HG03045 (cell line): Measurements from ENCODE around the gene CASK.
"Not testable (repeated sequence)": the region's sequence is repeated elsewhere in the genome, so short reads cannot be mapped to it uniquely, and the experiment has no call there.

Source experiments
- ATAC-seq: cut with Tn5 transposase; IDR thresholded peaks from one replicate; pipeline ENCODE4 v1.9.1; 2021; ENCODE audit warnings: mild to moderate bottlenecking, moderate library complexity; ENCODE audit not compliant: unreplicated experiment

The CASK gene

GRCh38 chrX:41655101-41655500 is 268.3 kb downstream of the CASK start:
- ATAC-seq: no peak

DNA sequence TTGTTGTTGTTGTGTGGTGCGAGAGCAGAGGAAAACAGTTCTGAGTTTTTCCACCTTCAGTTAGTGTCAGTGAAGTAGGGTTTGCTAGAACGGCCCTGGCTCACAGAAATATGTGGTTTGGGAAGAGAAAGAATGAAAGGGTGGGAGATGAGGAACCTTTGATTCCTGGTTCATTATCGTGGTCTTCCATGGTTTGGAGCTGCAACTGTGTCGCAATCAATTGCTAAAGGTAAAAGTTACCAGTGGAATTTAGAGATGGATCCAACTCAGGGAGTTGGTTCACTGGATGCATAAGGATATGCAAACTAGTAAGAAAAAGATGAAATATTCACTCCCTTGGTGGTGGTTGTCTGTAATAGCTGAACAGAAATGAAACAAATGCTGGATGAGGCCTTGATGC is 270.2 kb downstream of the CASK start:
- no peak for ATAC-seq

DNA sequence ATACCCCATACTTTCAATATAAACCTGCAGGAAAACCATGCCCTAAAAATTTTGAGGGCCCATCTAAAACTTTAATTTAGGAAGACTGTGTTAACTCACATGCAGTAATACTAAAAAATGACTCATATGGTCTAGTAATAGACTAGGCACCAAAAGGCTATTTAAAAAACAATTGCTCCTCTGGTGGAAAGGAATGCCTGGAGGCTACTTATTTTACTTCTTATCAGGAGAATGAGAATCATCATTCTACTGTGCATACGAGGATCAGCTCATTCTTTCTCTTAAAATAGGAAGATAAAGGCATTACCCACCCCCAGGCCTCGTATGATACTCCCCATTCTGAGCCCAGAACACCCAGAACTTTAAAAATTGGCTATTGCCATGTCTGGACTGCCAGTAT is 277.2 kb downstream of the CASK start:
- ATAC-seq: not testable (repeated sequence)

DNA sequence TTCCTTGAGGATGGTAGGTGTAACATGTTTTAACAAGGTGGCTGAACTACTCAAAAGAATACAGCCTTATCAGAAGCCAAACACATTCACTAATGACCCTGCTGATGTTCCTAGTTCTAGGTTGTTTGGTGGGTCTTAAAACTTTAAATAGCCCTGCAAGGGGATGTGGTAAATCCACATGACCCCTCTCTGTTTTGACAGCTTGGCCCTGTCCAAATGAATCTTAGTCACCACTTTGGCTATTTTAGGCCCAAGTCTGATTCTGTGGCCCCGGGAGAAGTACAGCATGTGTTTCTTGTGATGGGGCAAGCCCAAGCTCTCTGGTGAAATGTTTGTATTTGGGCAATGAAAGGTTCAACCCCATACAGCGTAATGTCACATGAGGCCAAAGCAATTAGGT is 289.1 kb downstream of the CASK start:
- ATAC-seq: no peak

DNA sequence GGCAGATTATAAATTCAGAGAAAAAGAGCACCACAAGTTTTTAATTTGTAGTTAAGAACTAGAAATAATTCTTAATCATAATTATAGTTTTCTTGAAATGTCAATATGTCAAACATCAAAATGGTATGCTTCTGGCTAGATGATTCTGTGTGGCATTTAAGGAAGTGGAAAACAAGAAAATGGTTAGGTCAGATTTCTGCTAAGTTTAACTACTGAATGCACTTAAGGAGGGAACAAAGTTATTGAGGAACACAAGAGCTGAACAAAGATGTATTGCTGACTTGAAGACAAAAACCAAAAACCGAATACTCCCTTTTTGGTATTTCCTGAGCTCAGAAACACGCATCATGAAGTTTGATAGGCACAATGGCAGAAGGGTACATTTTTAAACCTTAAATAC is 293.3 kb downstream of the CASK start:
- no peak for ATAC-seq

DNA sequence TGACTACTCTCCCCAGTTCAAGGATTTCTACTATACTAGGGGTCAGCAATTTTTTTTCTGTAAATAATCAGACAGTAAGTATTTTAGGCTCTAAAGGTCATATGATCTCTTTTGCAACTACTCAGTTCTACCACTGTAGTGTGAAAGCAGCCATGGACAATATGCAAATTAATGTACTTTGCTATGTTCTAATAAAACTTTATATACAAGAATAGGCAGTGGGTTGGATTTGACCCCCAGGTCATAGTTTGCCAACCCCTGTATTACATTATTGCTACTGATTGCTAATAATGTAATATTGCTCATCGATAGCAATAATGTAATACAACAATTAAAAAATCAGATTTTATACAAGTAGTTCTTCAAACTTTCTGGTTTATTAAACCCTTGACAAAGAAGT is 293.8 kb downstream of the CASK start:
- no peak for ATAC-seq

GRCh38 chrX:41621222-41621723 is 302.1 kb downstream of the CASK start:
- no peak for ATAC-seq

- ATAC-seq: no peak
These were observed 304.1 kb downstream of the CASK start for GRCh38 chrX:41619221-41619620.

DNA sequence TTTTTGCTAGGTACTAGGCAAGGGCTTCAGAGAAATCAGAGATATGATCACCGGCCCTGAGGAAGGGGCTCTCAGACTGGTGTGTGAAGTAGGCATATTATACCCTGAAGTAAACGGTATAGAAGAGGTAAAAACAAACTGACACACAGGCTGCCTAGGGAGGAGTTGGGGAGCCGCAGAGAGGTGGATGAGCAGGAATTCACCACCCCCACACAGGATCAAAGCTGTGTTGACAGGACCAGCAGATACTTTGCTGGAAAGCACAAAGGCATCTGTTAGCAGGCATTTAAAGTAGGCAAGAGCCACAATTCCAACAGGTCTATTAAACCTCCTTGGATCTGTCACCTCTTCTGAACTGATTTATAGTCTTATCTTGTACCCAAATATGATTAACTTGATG is 306.4 kb downstream of the CASK start:
- ATAC-seq: no peak

DNA sequence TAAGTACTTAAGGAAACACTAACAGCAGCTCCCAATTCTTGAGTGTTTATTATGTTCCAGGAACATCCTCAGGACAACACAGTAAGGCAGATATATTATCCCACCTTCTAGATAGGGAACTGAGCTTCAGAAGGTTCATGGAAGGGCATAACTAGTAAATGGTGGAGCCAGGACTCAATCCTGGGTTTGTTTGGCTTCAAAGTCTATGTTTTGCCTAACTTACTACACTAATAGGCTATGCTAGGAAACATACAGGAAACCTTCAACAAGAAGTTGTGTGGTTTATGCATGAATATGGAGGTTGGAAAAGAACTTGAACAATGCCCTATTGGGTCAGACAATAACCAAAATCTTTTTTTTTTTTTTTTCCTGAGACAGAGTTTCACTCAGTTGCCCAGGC is 307.1 kb downstream of the CASK start:
- ATAC-seq: no peak

- ATAC-seq: no peak
These were observed 315.1 kb downstream of the CASK start for GRCh38 chrX:41608244-41608643.

DNA sequence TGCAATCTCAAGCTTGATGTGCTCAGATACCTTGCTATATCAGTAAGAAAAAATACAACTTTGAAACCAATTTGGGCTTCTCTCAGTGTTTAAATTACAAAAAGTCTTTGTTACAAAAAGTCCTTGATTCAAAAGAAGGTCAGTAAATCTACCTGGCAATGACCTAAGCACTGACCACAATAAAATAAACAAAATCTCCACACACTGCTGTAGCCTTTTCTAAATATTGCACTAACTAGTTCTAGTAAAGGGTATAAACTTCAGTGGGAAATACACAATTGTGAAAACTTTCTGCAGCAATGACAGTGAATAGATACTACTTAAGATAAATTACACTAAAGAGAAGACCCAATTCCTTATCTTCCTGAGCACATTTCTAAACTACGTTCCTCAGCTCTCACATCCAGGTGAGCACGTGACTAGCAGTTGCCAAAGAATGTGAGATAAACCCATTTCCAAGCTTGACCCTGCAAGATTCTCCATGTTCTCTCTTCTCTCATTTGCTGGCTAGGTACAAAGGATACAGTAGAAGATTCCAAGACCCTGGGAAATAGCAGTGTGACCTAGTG is 316.0 kb downstream of the CASK start:
- ATAC-seq: no peak

GRCh38 chrX:41606057-41606456 is 317.3 kb downstream of the CASK start:
- not testable (repeated sequence) for ATAC-seq

DNA sequence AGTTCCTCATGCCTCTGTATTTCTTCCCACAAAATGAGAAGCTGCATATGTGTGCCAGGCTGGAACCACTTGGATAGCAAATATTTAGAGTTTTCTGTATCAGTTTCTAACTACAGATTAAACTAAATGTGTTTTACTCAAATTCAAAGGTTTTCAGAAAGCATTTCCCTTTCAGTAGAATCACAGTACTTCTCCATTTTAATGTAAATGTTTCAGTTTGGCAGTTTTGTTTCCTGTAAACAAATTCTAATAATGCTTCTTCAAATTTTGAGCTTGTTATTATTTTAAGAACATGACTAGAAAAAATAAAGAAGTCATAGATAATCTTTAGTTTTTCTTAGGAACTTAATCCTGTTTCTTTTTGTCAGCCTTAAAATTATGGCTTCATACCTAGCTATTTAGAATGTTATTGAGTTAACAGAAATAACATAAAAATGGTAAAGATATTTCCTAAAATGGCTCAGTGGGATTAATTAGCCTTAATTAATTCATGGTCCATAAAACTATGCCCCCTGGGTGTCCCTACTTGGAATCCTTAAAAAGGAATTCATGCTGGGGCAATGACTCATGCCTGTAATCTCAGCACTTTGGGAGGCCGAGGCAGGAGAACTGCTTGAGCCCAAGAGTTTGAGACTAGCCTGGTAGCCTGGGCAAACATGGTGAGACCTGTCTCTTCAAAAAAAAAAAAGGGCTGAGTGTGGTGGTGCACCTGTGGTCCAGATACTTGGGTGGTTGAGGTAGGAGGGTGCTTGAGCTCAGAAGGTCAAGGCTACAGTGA is 318.4 kb downstream of the CASK start:
- ATAC-seq: no peak

DNA sequence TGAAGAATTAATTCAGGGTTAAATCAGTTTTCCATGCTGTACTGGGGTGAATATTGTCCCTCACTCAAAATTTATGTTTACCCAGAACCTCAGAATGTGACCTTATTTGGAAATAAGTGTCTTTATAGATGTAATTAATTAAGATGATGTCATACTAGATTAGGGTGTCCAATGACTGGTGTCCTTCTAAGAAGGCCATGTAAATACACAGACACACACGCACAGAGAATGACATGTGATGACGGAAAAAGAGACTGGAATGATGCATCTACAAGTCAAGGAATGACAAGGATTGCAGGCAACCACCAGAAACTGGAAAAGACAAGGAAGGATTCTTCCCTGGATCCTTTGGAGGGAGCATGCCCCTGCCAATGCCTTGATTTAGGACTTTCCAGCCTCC is 319.2 kb downstream of the CASK start:
- ATAC-seq: no peak

DNA sequence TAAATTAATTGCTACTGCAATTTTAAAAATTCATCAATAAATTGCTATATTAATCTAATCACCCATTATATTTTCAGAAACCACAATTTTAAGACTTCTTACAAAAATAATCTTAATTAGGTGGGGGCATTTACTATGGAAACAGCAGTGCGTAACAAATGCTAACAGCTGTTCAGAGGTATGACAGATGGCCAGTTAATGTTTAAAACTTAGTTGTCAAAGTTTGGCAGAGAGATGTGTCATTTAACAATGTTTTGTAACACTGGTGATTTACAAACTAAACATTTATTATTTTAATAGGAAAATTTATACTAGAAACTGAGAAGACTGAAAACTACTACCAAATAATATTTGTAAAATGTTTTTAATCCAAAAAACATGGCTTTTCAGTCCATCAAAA is 319.8 kb downstream of the CASK start:
- ATAC-seq: no peak

DNA sequence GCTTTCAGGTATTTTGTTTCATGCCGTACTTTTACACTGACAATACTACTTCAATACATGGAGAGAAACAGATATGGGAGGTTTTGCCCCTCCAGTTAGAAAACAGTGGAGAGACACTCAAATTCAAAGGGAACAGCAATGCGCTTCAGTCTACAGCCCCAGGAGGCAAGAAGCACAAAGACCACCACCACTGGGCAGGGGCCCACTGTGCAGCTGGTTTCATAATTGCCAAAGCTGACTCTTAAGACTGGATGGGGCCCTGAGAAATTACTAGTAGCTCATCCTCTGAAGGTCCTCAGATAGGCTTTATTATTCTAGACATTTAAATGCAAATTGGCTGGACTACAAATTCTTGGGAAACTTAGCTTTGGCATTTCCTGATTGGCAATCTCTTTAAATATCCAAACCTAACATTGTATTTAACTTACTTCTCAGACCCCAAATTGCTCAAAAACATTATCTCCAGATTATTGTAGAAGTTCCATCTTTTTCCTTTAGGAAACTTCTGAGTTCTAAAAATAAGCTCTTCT is 320.5 kb downstream of the CASK start:
- no peak for ATAC-seq

DNA sequence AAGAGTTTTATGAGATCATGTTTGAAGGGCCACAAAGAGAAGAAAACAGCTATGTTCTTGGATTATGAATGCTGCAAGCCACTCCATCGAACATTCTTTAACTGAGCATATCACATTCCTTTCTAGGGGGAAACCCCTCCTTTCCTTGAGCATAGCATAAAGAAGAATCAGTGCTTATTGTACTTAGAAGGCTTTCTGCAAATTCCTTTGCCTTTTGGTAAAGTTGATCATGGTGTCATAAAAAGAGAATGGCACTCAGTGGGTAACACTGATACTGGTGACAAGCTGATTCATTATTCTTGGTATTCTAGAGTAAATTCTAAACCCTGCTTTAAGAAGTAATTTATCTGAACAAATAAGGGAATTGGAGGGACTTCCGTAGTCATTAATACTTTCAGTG is 323.1 kb downstream of the CASK start:
- ATAC-seq: no peak

DNA sequence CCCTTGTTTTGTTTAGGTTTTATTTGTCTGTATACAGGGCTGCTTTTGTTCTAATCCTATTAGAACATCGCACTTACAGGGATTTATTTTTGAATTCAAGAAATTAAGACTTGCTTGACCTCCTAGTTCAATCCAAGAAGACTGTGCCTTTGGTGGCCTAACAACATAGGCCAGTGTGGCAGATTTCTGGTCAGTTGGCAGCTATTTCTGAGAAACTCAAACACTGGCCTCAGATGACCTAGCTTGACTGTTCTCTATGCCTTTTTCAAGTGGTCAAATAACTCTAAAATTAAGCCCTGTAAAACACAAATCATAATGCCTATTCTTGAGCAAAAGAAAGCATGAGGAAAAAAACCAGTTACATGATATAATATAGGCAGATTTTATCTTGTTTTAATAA is 323.8 kb downstream of the CASK start:
- no peak for ATAC-seq

DNA sequence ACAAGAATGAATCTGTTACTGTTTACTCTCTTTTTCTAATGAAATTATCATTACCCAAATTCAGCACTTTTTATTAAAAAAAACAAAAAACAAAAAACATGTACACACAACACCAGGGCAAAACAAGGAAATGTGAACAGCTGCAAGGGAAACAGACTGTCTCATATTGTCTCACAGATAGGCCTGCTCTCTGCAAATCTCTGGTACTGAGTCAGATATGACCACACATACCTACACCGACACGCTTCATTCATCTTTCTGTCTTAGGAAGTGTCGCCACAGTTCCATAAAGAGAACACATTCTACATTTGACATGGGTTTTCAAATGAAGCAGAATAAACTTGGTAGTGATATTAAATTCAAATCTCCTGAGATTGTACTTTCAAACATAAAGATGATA is 326.8 kb downstream of the CASK start:
- ATAC-seq: peak; percentile 83

DNA sequence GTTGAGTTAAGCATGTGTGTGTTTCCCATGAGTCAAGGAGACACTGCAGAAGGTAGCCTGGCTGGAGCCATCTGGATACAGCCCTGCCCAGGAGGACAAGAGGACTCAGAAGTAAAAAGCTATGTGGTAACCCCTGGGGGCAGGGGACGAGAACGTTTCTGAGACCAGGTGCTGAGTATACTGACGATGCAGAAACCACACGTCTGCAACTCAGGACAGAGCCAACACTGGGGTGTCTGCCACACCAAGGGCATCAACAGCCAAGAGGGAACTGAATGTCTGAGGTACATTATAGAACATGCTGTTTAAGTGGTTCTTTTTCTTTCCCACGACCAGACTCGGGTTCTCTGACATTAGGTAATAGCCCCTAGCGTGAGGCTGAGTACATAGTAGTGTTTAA is 328.7 kb downstream of the CASK start:
- ATAC-seq: no peak

- no peak for ATAC-seq
These were observed 331.4 kb downstream of the CASK start for GRCh38 chrX:41591906-41592305.
